Naive B cell (primary cell): Measurements from ENCODE around the gene GPATCH11. TPM values are rescaled to one million over a fixed set of nuclear protein-coding genes. Genes with fewer than 3 reads are reported as not detected.

Experiments
- ATAC-seq, 2 donors: fragments of 150-1000 bp; cut with Tn5 transposase; 2 replicates each; pipeline ENCODE4 v1.10.0; 2021; ENCODE audit warnings: low read depth in 2 of 2, mild to moderate bottlenecking in 2 of 2, moderate library complexity in 2 of 2
- DNase-seq: peaks from one replicate; pipeline ENCODE4 v3.0.0; 2022
- H3K27ac Mint-ChIP-seq, 6 donors: one replicate each; pipeline ENCODE4 v1.8.0; 2020 to 2022; ENCODE audit warnings: mild to moderate bottlenecking in 6 of 6, mixed read lengths in 6 of 6, moderate library complexity in 5 of 6, inconsistent platforms in 2 of 6
- H3K27me3 Mint-ChIP-seq, 3 donors: one replicate each; pipeline ENCODE4 v1.8.0; 2021 to 2022; ENCODE audit warnings: mixed read lengths in 3 of 3, mild to moderate bottlenecking in 1 of 3
- H3K36me3 Mint-ChIP-seq, 2 donors: one replicate each; pipeline ENCODE4 v1.8.0; 2020 to 2022; ENCODE audit warnings: mixed read lengths in 2 of 2, inconsistent platforms in 1 of 2, mild to moderate bottlenecking in 1 of 2
- H3K4me1 Mint-ChIP-seq, 3 donors: one replicate each; pipeline ENCODE4 v1.8.0; 2020 to 2022; ENCODE audit warnings: mixed read lengths in 3 of 3, inconsistent platforms in 1 of 3, mild to moderate bottlenecking in 1 of 3, moderate library complexity in 1 of 3
- H3K4me3 Mint-ChIP-seq, 8 donors: one replicate each; pipeline ENCODE4 v1.8.0; 2020 to 2022; ENCODE audit warnings: mild to moderate bottlenecking in 8 of 8, mixed read lengths in 8 of 8, moderate library complexity in 8 of 8, inconsistent platforms in 2 of 8
- H3K9me3 Mint-ChIP-seq, 7 donors: one replicate each; pipeline ENCODE4 v1.8.0; 2020 to 2022; ENCODE audit warnings: mixed read lengths in 7 of 7, mild to moderate bottlenecking in 5 of 7, inconsistent platforms in 2 of 7, moderate library complexity in 1 of 7
- polyA plus RNA-seq, 6 donors: library from polyadenylated mRNA; unstranded; fragments of 300-500 nt; fragmentation: Illumina TruSeq; gene quantifications; one replicate each; pipeline ENCODE4 v1.2.3, GENCODE V29; 2021; ENCODE audit warnings: low read depth in 6 of 6

The GPATCH11 gene
- polyA plus RNA-seq, 6 donors from 2014 or later = 12.1 to 35.3 (median 17.0) TPM

- peak overlapping the region in 2 of 6 donors; percentile 15 to 42 for H3K27ac Mint-ChIP-seq
- DNase-seq (no peak), ATAC-seq (no peak)
- no peak overlapping the region for H3K4me3 Mint-ChIP-seq
- no peaks in the 10 kb centered on the region for H3K4me1 Mint-ChIP-seq
- H3K9me3 Mint-ChIP-seq = peaks cover 0 to 2% (median 0%) of the 10 kb centered on the region in 7 donors
- H3K36me3 Mint-ChIP-seq = peaks cover 24 to 28% of the 10 kb centered on the region in 2 donors
- H3K27me3 Mint-ChIP-seq = no peaks in the 10 kb centered on the region
Measured at GRCh38 chr2:37119157-37119556, 34.8 kb downstream of the GPATCH11 start.

DNA sequence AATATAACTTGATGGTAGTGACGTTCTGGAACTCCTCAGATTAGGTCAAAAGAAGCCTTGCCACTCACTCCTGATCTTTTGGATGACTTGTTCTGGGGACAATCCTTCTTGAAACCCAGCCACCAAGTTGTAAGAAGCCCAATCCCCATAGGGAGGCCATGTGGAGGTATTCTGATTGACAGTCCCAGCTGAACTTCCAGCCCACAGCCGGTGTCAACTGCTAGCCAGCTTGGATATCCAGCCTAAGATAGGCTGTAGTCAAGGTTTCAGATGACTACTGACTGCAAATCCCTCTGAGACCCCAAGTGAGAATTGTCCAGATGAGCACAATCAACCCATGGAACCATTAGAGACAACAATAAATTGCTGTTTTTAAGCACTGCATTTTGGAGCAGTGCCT lies 41.1 kb downstream of the GPATCH11 start:
- DNase-seq (no peak), ATAC-seq (no peak)
- Mint-ChIP-seq H3K27me3 (no peaks in the 10 kb centered on the region), H3K36me3 (peaks cover 38 to 39% of the 10 kb centered on the region in 2 donors), H3K27ac (no peak overlapping the region), H3K9me3 (peaks cover 0 to 2% (median 0%) of the 10 kb centered on the region in 7 donors), H3K4me3 (peak overlapping the region in 1 of 8 donors; percentile 14), H3K4me1 (peaks cover 0 to 6% (median 3%) of the 10 kb centered on the region in 3 donors)

DNA sequence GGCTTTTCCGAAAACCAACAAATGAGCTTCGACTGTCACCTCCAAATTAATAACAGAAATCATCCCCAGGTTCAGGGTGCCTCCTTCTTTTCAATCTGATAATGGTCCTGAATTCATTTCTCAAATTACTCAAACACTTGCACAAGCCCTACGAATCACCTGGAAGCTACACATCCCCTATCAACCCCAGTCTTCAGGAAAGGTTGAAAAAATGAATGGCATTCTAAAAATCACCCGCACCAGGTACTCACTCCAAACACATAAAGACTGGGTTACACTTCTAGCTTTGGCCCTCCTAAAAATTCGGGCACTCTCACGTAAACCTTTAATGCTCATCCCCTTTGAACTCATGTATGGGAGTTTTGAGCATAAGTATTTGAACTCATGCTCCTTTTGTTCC lies 48.6 kb downstream of the GPATCH11 start:
- no peak overlapping the region for H3K27ac Mint-ChIP-seq
- ATAC-seq (no peak), DNase-seq (no peak)
- H3K9me3 Mint-ChIP-seq = peaks cover 0 to 3% (median 0%) of the 10 kb centered on the region in 7 donors
- H3K36me3 Mint-ChIP-seq = peaks cover 29 to 51% of the 10 kb centered on the region in 2 donors
- H3K27me3 Mint-ChIP-seq = no peaks in the 10 kb centered on the region
- H3K4me3 Mint-ChIP-seq = no peak overlapping the region
- H3K4me1 Mint-ChIP-seq = peaks cover 0 to 11% (median 0%) of the 10 kb centered on the region in 3 donors

DNA sequence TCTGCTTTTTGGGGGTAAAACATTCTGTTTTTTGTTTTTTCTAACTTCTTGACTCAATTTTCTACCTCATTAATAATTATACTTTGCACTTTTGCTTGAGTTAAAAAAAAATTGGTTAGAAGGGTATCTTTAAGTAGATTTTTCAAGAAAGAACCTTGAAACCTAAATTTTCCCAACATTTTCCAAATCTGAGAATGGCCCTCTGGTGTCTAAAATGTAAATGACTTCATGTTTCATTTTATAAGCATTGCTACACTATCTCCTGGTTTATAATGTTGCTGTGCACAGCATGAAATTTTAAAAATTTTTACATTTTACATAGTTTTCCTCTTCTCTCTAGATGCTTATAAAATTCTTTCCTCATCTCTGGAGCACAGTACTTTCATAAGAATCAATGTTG lies 58.2 kb downstream of the GPATCH11 start:
- no peak for ATAC-seq

DNA sequence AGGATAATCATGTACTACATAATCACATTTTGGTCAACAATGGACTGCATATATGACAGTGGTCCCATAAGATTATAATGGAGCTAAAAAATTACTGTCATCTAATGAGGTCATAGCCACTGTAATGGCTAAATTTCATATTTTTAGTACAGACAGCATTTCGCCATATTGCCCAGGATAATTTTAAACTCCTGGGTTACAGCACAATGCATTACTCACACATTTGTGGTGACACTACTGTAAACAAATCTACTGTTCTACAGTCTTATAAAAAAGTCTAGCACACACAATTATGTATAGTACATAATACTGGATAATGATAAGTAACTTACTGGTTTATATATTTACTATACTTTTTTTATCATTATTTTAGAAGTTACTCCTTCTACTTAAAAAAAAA lies 59.7 kb downstream of the GPATCH11 start:
- Mint-ChIP-seq H3K9me3 (no peaks in the 10 kb centered on the region), H3K27ac (no peak overlapping the region), H3K27me3 (no peaks in the 10 kb centered on the region), H3K4me1 (peaks cover 4 to 5% (median 5%) of the 10 kb centered on the region in 3 donors), H3K4me3 (no peak overlapping the region), H3K36me3 (peaks cover 27 to 31% of the 10 kb centered on the region in 2 donors)
- no peak for ATAC-seq
- no peak for DNase-seq

More for the DNA sequence above, 58.2 kb downstream of the GPATCH11 start:
- no peaks in the 10 kb centered on the region for H3K9me3 Mint-ChIP-seq
- H3K4me1 Mint-ChIP-seq = peaks cover 0 to 5% (median 4%) of the 10 kb centered on the region in 3 donors
- no peak overlapping the region for H3K27ac Mint-ChIP-seq
- no peaks in the 10 kb centered on the region for H3K27me3 Mint-ChIP-seq
- H3K36me3 Mint-ChIP-seq = peaks cover 25 to 31% of the 10 kb centered on the region in 2 donors
- H3K4me3 Mint-ChIP-seq = no peak overlapping the region
- DNase-seq = no peak

GRCh38 chr2:37146062-37146461 lies 61.7 kb downstream of the GPATCH11 start:
- no peaks in the 10 kb centered on the region for H3K27me3 Mint-ChIP-seq
- peaks cover 5 to 12% (median 10%) of the 10 kb centered on the region in 3 donors for H3K4me1 Mint-ChIP-seq
- H3K27ac Mint-ChIP-seq = peak overlapping the region in 1 of 6 donors; percentile 12

GRCh38 chr2:37148325-37148724 lies 64.0 kb downstream of the GPATCH11 start:
- no peaks in the 10 kb centered on the region for H3K27me3 Mint-ChIP-seq
- H3K36me3 Mint-ChIP-seq = peaks cover 12 to 24% of the 10 kb centered on the region in 2 donors
- ATAC-seq (no peak), DNase-seq (no peak)
- H3K4me3 Mint-ChIP-seq = no peak overlapping the region
- peaks cover 18 to 22% (median 18%) of the 10 kb centered on the region in 3 donors for H3K4me1 Mint-ChIP-seq
- peaks cover 0 to 4% (median 0%) of the 10 kb centered on the region in 7 donors for H3K9me3 Mint-ChIP-seq
- no peak overlapping the region for H3K27ac Mint-ChIP-seq

More at GRCh38 chr2:37146062-37146461, 61.7 kb downstream of the GPATCH11 start:
- Mint-ChIP-seq H3K36me3 (peaks cover 16 to 23% of the 10 kb centered on the region in 2 donors), H3K4me3 (no peak overlapping the region), H3K9me3 (no peaks in the 10 kb centered on the region)
- DNase-seq (no peak), ATAC-seq (no peak)

Other genes starting within 250 kb of the GPATCH11 start
- 10 to 100 TPM in 5 of 6 donors, 1 to 10 TPM in 1; 4.3 to 14.7 (median 11.2) TPM for gene STRN, start 118.0 kb upstream of the GPATCH11 start, polyA plus RNA-seq
- gene HEATR5B, start 146 bp upstream of the GPATCH11 start, polyA plus RNA-seq = 10 to 100 TPM; 10.6 to 24.2 (median 16.8) TPM
- gene EIF2AK2, start 72.5 kb downstream of the GPATCH11 start, polyA plus RNA-seq = 10 to 100 TPM; 15.7 to 36.3 (median 22.1) TPM
- gene SULT6B1, start 104.2 kb downstream of the GPATCH11 start, polyA plus RNA-seq = not detected
- 10 to 100 TPM; 26.6 to 40.8 (median 34.2) TPM for gene CEBPZOS, start 112.0 kb downstream of the GPATCH11 start, polyA plus RNA-seq
- 10 to 100 TPM; 21.2 to 37.5 (median 27.9) TPM for gene CEBPZ, start 147.1 kb downstream of the GPATCH11 start, polyA plus RNA-seq
- gene NDUFAF7, start 147.1 kb downstream of the GPATCH11 start, polyA plus RNA-seq = 10 to 100 TPM in 1 of 6 donors, 1 to 10 TPM in 5; 5.9 to 14.9 (median 8.4) TPM
- gene PRKD3, start 240.3 kb downstream of the GPATCH11 start, polyA plus RNA-seq = 10 to 100 TPM; 47.1 to 65.5 (median 54.0) TPM